DMS153 treated with DMSO at 0.1 percent for 48 hours (cell line): ENCODE measurements around the gene NMNAT2.
"Not testable (repeated sequence)": the region's sequence is repeated elsewhere in the genome, so short reads cannot be mapped to it uniquely, and the experiment has no call there.

Experiments
- DNase-seq: peaks from one replicate; lab custom pipeline; 2025; ENCODE audit not compliant: unreplicated experiment; lab: John Stamatoyannopoulos, UW

The NMNAT2 gene

GRCh38 chr1:183240853-183241252, 177.3 kb downstream of the NMNAT2 start:
- not testable (repeated sequence) for DNase-seq

- no peak for DNase-seq
Observed at GRCh38 chr1:183240526-183240825, 177.7 kb downstream of the NMNAT2 start.

- DNase-seq, result no peak
Observed at GRCh38 chr1:183239793-183240525, 178.2 kb downstream of the NMNAT2 start.

GRCh38 chr1:183239220-183239742, 178.9 kb downstream of the NMNAT2 start:
- no peak for DNase-seq

- no peak for DNase-seq
Observed at GRCh38 chr1:183238071-183238470, 180.1 kb downstream of the NMNAT2 start.

- DNase-seq, result no peak
Observed at GRCh38 chr1:183237046-183237445, 181.1 kb downstream of the NMNAT2 start.

GRCh38 chr1:183236158-183236725, 181.9 kb downstream of the NMNAT2 start:
- DNase-seq, result no peak

GRCh38 chr1:183235503-183235902, 182.7 kb downstream of the NMNAT2 start:
- peak; percentile 92 for DNase-seq

GRCh38 chr1:183234660-183235476, 183.3 kb downstream of the NMNAT2 start:
- peak; percentile 91 for DNase-seq

- no peak for DNase-seq
Observed at GRCh38 chr1:183233113-183233512, 185.1 kb downstream of the NMNAT2 start.

GRCh38 chr1:183231545-183231944, 186.6 kb downstream of the NMNAT2 start:
- no peak for DNase-seq

GRCh38 chr1:183230413-183230812, 187.8 kb downstream of the NMNAT2 start:
- no peak for DNase-seq

GRCh38 chr1:183228347-183229220, 189.6 kb downstream of the NMNAT2 start:
- DNase-seq, result no peak

- DNase-seq, result peak; percentile 18
Observed at GRCh38 chr1:183227422-183228346, 190.5 kb downstream of the NMNAT2 start.

GRCh38 chr1:183226963-183227362, 191.2 kb downstream of the NMNAT2 start:
- peak; percentile 44 for DNase-seq

- DNase-seq, result no peak
Observed at GRCh38 chr1:183226361-183226760, 191.8 kb downstream of the NMNAT2 start.

GRCh38 chr1:183223467-183223866, 194.7 kb downstream of the NMNAT2 start:
- DNase-seq, result no peak

GRCh38 chr1:183222909-183223308, 195.3 kb downstream of the NMNAT2 start:
- no peak for DNase-seq

- no peak for DNase-seq
Observed at GRCh38 chr1:183219616-183220009, 198.6 kb downstream of the NMNAT2 start.
